NCI-H82 (cell line): Measurements from ENCODE around the gene HEXD.

ENCODE experiments used
- DNase-seq: peaks from one replicate; lab custom pipeline; 2025; lab: John Stamatoyannopoulos, UW

HEXD gene

GRCh38 chr17:82415336-82415735 lies 2.8 kb upstream of the HEXD start:
- DNase-seq, result no peak

GRCh38 chr17:82415786-82416185 lies 2.4 kb upstream of the HEXD start:
- no peak for DNase-seq

GRCh38 chr17:82416264-82416663 lies 1.9 kb upstream of the HEXD start:
- no peak for DNase-seq

- DNase-seq, result no peak
Measured at GRCh38 chr17:82416771-82417170, 1.4 kb upstream of the HEXD start.

GRCh38 chr17:82419540-82419939 lies 1.4 kb downstream of the HEXD start:
- no peak for DNase-seq

- DNase-seq, result peak; percentile 63
Measured at GRCh38 chr17:82424001-82424862, 6.1 kb downstream of the HEXD start.

- no peak for DNase-seq
Measured at GRCh38 chr17:82424863-82425159, 6.7 kb downstream of the HEXD start.

- no peak for DNase-seq
Measured at GRCh38 chr17:82428546-82428945, 10.4 kb downstream of the HEXD start.

GRCh38 chr17:82429824-82430223 lies 11.7 kb downstream of the HEXD start:
- no peak for DNase-seq

GRCh38 chr17:82432017-82432416 lies 13.9 kb downstream of the HEXD start:
- peak; percentile 27 for DNase-seq

- DNase-seq, result no peak
Measured at GRCh38 chr17:82433560-82434215, 15.5 kb downstream of the HEXD start.

GRCh38 chr17:82434216-82434565 lies 16.0 kb downstream of the HEXD start:
- DNase-seq, result no peak

- no peak for DNase-seq
Measured at GRCh38 chr17:82435103-82435502, 17.0 kb downstream of the HEXD start.

GRCh38 chr17:82435601-82436583 lies 17.7 kb downstream of the HEXD start:
- DNase-seq, result no peak

GRCh38 chr17:82436601-82437324 lies 18.6 kb downstream of the HEXD start:
- no peak for DNase-seq

GRCh38 chr17:82437325-82437668 lies 19.1 kb downstream of the HEXD start:
- DNase-seq, result no peak

GRCh38 chr17:82438401-82439193 lies 20.4 kb downstream of the HEXD start:
- DNase-seq, result no peak

GRCh38 chr17:82439194-82439828 lies 21.2 kb downstream of the HEXD start:
- no peak for DNase-seq

- DNase-seq, result no peak
Measured at GRCh38 chr17:82439829-82440365, 21.8 kb downstream of the HEXD start.

- DNase-seq, result no peak
Measured at GRCh38 chr17:82440469-82440981, 22.4 kb downstream of the HEXD start.
